Neural progenitor cell (in vitro differentiated cells): ENCODE data around the gene KIF26A. TPM values are rescaled to one million over a fixed set of nuclear protein-coding genes. Genes with fewer than 3 reads are reported as not detected.

ENCODE experiments used
- DNase-seq: peaks from one replicate; pipeline ENCODE4 v3.0.0-alpha.2; 2016; ENCODE audit warnings: low spot score
- H2AFZ ChIP-seq: fragments of 200-600 bp; sonication (generic); replicated peaks from 2 replicates; pipeline ENCODE4 v1.6.1; 2016; ENCODE audit warnings: antibody characterized with exemption
- H3F3A ChIP-seq: fragments of 200-600 bp; sonication (generic); 2 replicates; pipeline ENCODE4 v1.6.1; 2016; ENCODE audit warnings: antibody characterized with exemption, low read depth
- H3K27ac ChIP-seq: fragments of 200-600 bp; sonication (generic); 2 replicates; pipeline ENCODE4 v1.5.1; 2016; ENCODE audit warnings: mild to moderate bottlenecking
- H3K27me3 ChIP-seq: fragments of 200-600 bp; sonication (generic); 2 replicates; pipeline ENCODE4 v1.6.1; 2016; ENCODE audit warnings: mild to moderate bottlenecking, moderate library complexity
- H3K36me3 ChIP-seq: fragments of 200-600 bp; sonication (generic); 2 replicates; pipeline ENCODE4 v1.5.1; 2016
- H3K4me1 ChIP-seq: fragments of 200-600 bp; sonication (generic); 2 replicates; pipeline ENCODE4 v1.6.1; 2016; ENCODE audit warnings: mixed run types
- H3K4me2 ChIP-seq: fragments of 200-600 bp; sonication (generic); 2 replicates; pipeline ENCODE4 v1.6.1; 2016
- H3K4me3 ChIP-seq: fragments of 200-600 bp; sonication (generic); 2 replicates; pipeline ENCODE4 v1.5.1; 2016
- H3K79me2 ChIP-seq: fragments of 200-600 bp; sonication (generic); 2 replicates; pipeline ENCODE4 v1.6.1; 2016; ENCODE audit warnings: low read depth
- H3K9ac ChIP-seq: fragments of 200-600 bp; sonication (generic); 2 replicates; pipeline ENCODE4 v1.6.1; 2016
- H3K9me3 ChIP-seq: fragments of 200-600 bp; sonication (generic); 2 replicates; pipeline ENCODE4 v1.5.1; 2016; ENCODE audit warnings: low read depth
- H4K20me1 ChIP-seq: fragments of 200-600 bp; sonication (generic); 2 replicates; pipeline ENCODE4 v1.6.1; 2016; ENCODE audit warnings: low read depth
- H3K27ac Mint-ChIP-seq: 3 replicates; pipeline ENCODE4 v1.8.0; 2021; ENCODE audit warnings: mixed read lengths
- H3K27me3 Mint-ChIP-seq: 2 replicates; pipeline ENCODE4 v1.8.0; 2022; ENCODE audit warnings: low read depth, mild to moderate bottlenecking, inconsistent platforms, moderate library complexity, mixed read lengths; ENCODE audit not compliant: insufficient read depth
- H3K36me3 Mint-ChIP-seq: 3 replicates; pipeline ENCODE4 v1.8.0; 2021; ENCODE audit warnings: mixed read lengths
- H3K4me1 Mint-ChIP-seq: 3 replicates; pipeline ENCODE4 v1.8.0; 2021; ENCODE audit warnings: mixed read lengths
- H3K4me3 Mint-ChIP-seq: 3 replicates; pipeline ENCODE4 v1.8.0; 2021; ENCODE audit warnings: mild to moderate bottlenecking, moderate library complexity, mixed read lengths
- H3K9me3 Mint-ChIP-seq: 3 replicates; pipeline ENCODE4 v1.8.0; 2020; ENCODE audit warnings: mixed read lengths
- EZH2 ChIP-seq: fragments of 200-600 bp; sonication (generic); IDR thresholded peaks from 2 replicates; pipeline ENCODE4 v1.6.1; 2017; ENCODE audit warnings: antibody characterized with exemption, mild to moderate bottlenecking, moderate library complexity
- EZH2phosphoT487 ChIP-seq: fragments of 200-600 bp; sonication (generic); IDR thresholded peaks from 2 replicates; pipeline ENCODE4 v1.6.1; 2017; ENCODE audit warnings: antibody characterized with exemption
- total RNA-seq: library from RNA; depleted of rRNA; stranded (reverse); fragments of >200 nt; gene quantifications from 2 replicates; pipeline ENCODE4 v1.2.3, GENCODE V29; 2015; ENCODE audit warnings: low replicate concordance
- TF ChIP-seq, protein P1 (sequence below): fragments of 200-600 bp; sonication (generic); IDR thresholded peaks from 2 replicates; pipeline ENCODE4 v1.5.1; 2017; ENCODE audit warnings: antibody characterized with exemption, mild to moderate bottlenecking

KIF26A gene
- total RNA-seq, 1 donor from 2014 or later: 6.1 TPM

DNA sequence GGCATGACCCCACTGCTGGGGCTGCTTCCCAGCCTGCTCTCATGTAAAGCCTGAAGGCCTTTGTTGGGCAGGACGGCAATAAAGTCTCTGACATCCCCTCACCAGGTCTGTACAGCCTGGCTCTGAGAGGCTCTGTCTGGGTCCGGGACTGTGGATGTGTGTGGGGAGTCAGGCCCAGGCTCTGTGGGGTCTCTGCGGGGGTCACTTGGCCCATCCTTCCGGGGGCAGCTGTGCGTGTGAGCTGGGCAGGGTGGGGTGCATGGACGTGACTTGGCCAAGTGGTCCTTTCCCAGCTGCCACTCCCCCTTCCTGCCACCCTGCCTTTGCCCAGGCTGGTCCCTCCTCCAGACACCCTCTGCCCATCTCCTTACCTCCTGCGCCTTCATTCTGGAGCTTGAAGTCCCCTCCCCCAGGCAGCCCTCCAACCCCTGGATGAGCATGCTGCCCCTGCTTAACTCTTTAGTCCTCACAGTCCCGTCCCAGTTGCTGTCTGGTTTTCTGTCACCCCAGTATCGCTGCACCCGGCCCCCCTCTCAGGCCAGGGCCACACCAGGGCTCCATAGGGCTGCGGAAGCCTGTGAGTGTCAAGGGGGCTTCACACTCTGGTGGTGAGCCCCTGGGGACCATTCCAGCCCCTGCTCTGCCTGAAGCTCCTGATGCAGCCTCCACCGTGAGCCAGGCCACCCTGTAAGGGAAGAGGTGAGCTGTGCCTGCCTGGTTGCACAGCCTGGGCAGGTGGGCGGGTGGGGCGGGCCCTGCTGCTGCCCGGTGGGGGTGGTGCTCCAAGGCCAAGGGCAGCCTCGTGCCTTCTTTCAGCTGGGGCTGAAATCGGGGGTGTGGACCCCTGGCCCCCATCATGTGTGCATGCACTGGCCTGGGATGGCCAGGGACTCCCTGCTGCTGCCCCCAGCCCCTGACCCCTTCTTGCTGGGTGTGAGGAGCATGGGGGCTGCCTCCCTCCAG lies 25.5 kb upstream of the KIF26A start:
- H3K4me2 ChIP-seq: no peak overlapping the region
- no peaks in the 10 kb centered on the region for H3K9me3 Mint-ChIP-seq
- no peak overlapping the region for H3K27ac ChIP-seq
- peak overlapping the region; percentile 46 for H3K27ac Mint-ChIP-seq
- H3K36me3 Mint-ChIP-seq: no peaks in the 10 kb centered on the region
- no peak overlapping the region for H3K4me3 ChIP-seq
- H3K79me2 ChIP-seq: no peaks in the 10 kb centered on the region
- no peak for TF ChIP-seq EZH2phosphoT487
- TF ChIP-seq EZH2: no peak
- TF ChIP-seq, protein P1, sequence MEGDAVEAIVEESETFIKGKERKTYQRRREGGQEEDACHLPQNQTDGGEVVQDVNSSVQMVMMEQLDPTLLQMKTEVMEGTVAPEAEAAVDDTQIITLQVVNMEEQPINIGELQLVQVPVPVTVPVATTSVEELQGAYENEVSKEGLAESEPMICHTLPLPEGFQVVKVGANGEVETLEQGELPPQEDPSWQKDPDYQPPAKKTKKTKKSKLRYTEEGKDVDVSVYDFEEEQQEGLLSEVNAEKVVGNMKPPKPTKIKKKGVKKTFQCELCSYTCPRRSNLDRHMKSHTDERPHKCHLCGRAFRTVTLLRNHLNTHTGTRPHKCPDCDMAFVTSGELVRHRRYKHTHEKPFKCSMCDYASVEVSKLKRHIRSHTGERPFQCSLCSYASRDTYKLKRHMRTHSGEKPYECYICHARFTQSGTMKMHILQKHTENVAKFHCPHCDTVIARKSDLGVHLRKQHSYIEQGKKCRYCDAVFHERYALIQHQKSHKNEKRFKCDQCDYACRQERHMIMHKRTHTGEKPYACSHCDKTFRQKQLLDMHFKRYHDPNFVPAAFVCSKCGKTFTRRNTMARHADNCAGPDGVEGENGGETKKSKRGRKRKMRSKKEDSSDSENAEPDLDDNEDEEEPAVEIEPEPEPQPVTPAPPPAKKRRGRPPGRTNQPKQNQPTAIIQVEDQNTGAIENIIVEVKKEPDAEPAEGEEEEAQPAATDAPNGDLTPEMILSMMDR: no peak
- peaks cover 16% of the 10 kb centered on the region for H3K4me1 Mint-ChIP-seq
- H3K4me3 Mint-ChIP-seq: peak overlapping the region; percentile 35
- no peak overlapping the region for H3K9ac ChIP-seq
- no peaks in the 10 kb centered on the region for H3K36me3 ChIP-seq
- H3K27me3 Mint-ChIP-seq: peaks cover 23% of the 10 kb centered on the region
- H4K20me1 ChIP-seq: peaks cover 7% of the 10 kb centered on the region
- no peak for DNase-seq
- H2AFZ ChIP-seq: no peak overlapping the region
- no peaks in the 10 kb centered on the region for H3F3A ChIP-seq
- no peaks in the 10 kb centered on the region for H3K9me3 ChIP-seq
- H3K27me3 ChIP-seq: peaks cover 39% of the 10 kb centered on the region
- H3K4me1 ChIP-seq: peaks cover 14% of the 10 kb centered on the region

DNA sequence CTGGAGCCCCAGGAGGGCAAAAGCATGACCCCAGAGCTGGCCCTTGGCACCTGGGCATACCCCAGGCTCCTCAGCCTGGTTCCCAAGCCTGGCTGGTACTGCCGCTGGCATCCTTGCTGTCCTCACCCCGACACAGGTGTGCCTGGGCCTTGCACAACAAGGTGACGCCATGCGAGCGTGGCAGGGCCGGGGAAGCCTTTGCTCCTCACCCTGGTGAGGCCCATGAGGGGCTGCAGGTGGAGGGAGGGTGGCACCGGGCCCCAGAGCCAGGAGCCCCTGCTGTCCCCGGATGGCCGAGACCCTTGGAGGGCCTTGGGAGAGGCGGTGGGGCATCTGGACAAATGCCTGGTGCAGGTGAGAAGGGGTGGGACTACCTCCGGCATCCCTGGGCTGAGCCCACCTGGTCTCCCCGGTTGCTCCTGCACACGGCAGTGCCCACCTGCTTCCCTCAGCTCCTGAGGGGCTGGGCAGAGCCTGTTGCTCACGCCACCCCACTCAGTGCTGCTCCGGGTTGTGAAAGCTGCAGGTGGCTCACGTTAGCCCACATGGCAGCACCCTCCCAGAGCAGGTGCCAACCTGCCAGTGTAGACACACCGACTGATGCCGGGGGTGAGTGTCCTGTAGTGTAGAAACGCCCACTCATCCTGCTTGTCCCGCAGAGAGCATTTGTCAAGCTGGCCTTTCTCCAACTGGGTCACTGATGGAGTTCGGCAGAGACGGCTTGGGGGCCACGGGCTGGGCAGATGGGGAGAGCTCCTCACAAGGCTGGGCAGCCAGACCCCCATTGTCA lies 24.6 kb upstream of the KIF26A start:
- Mint-ChIP-seq H3K27ac (no peak overlapping the region), H3K9me3 (no peaks in the 10 kb centered on the region), H3K4me1 (peaks cover 9% of the 10 kb centered on the region), H3K4me3 (no peak overlapping the region), H3K27me3 (peaks cover 31% of the 10 kb centered on the region), H3K36me3 (no peaks in the 10 kb centered on the region)
- Histone ChIP-seq H3K9ac (no peak overlapping the region), H4K20me1 (peaks cover 7% of the 10 kb centered on the region), H3K4me1 (peaks cover 5% of the 10 kb centered on the region), H3K36me3 (no peaks in the 10 kb centered on the region), H2AFZ (no peak overlapping the region), H3K79me2 (no peaks in the 10 kb centered on the region), H3K9me3 (no peaks in the 10 kb centered on the region), H3K27ac (no peak overlapping the region), H3K4me3 (no peak overlapping the region), H3K4me2 (no peak overlapping the region), H3K27me3 (peaks cover 48% of the 10 kb centered on the region), H3F3A (no peaks in the 10 kb centered on the region)
- TF ChIP-seq EZH2 (no peak), EZH2phosphoT487 (no peak)
- TF ChIP-seq, protein P1: no peak
- no peak for DNase-seq

DNA sequence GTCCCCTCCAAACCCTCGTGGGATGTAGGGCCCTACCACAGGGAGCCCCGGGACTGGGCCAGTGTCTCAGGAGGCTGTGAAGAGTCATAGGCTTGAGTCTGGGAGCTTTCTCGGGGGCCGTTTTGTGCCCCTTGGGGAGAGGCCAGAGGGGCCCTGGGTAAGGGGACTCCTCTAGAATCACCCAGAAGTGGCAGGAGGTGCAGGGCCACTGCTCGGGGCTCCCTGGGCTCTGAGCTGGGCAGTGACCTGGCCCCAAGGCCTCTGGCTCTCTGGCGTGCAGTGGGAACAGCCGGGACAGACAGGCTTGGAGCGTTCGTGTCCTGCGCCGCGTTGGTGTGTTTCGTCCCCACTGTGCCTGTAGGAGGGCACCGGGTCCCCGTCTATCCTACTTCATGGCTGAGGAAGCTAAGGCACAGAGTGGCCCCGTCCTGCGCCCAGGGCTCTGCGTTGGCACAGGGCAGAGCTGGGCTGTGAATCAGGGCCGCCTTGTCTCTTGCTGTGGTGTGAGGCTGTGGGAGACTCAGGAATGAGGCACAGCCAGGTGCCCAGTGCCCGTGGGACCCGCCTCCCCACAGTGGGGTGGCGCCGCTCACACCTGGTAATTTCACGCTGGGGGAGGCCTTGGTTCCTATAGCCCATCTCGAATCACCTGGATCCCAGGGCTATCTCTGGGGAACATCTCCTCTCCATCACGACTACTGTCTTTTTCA lies 23.8 kb upstream of the KIF26A start:
- Histone ChIP-seq H3K9ac (no peak overlapping the region), H3K36me3 (no peaks in the 10 kb centered on the region), H3K27ac (no peak overlapping the region), H3F3A (no peaks in the 10 kb centered on the region), H4K20me1 (peaks cover 7% of the 10 kb centered on the region), H3K4me2 (no peak overlapping the region), H3K4me3 (no peak overlapping the region), H3K79me2 (no peaks in the 10 kb centered on the region), H3K9me3 (no peaks in the 10 kb centered on the region), H2AFZ (no peak overlapping the region), H3K4me1 (no peaks in the 10 kb centered on the region), H3K27me3 (peaks cover 56% of the 10 kb centered on the region)
- TF ChIP-seq EZH2 (no peak), EZH2phosphoT487 (no peak)
- TF ChIP-seq, protein P1: no peak
- no peak for DNase-seq
- H3K4me3 Mint-ChIP-seq: no peak overlapping the region
- H3K4me1 Mint-ChIP-seq: peaks cover 3% of the 10 kb centered on the region
- no peaks in the 10 kb centered on the region for H3K36me3 Mint-ChIP-seq
- no peaks in the 10 kb centered on the region for H3K9me3 Mint-ChIP-seq
- no peak overlapping the region for H3K27ac Mint-ChIP-seq
- peaks cover 37% of the 10 kb centered on the region for H3K27me3 Mint-ChIP-seq
